Esophagus squamous epithelium (tissue), 5 donors: ENCODE results near the gene SYNE2. TPM values are rescaled to one million over a fixed set of nuclear protein-coding genes. Genes with fewer than 3 reads are reported as not detected.
"Not testable (repeated sequence)": the region's sequence is repeated elsewhere in the genome, so short reads cannot be mapped to it uniquely, and the experiment has no call there.

Source experiments
- DNase-seq: peaks from one replicate; lab custom pipeline; 2025; lab: John Stamatoyannopoulos, UW
- H3K27ac ChIP-seq, 4 donors: fragments of 200-600 bp; sonication (generic); one replicate each; pipeline ENCODE4 v1.5.1; 2016 to 2019; ENCODE audit warnings: mild to moderate bottlenecking in 1 of 4
- H3K27me3 ChIP-seq, 4 donors: fragments of 200-600 bp; sonication (generic); 1 replicate in 3 of 4; 2 replicates in 1 of 4; pipeline versions ENCODE4 v1.5.1 to v1.6.0; 2017 to 2021; ENCODE audit warnings: antibody characterized with exemption in 1 of 4
- H3K36me3 ChIP-seq, 3 donors: fragments of 200-600 bp; sonication (generic); one replicate each; pipeline ENCODE4 v1.5.1; 2016 to 2019
- H3K4me1 ChIP-seq, 3 donors: fragments of 200-600 bp; sonication (generic); one replicate each; pipeline ENCODE4 v1.5.1; 2017 to 2019
- H3K4me3 ChIP-seq, 4 donors: fragments of 200-600 bp; sonication (generic); 1 replicate in 3 of 4; 2 replicates in 1 of 4; pipeline ENCODE4 v1.5.1; 2016 to 2019; ENCODE audit warnings: mild to moderate bottlenecking in 2 of 4, moderate library complexity in 1 of 4
- H3K9me3 ChIP-seq, 3 donors: fragments of 200-600 bp; sonication (generic); one replicate each; pipeline ENCODE4 v1.5.1; 2016 to 2019
- POLR2A ChIP-seq, 4 donors: fragments of 450-650 bp; IDR thresholded peaks; one replicate each; pipeline ENCODE4 v1.6.1; 2017; ENCODE audit warnings: antibody characterized with exemption in 4 of 4, mild to moderate bottlenecking in 4 of 4, moderate library complexity in 3 of 4
- WGBS, 2 donors: methylation state at CpG; one replicate each; pipeline ENCODE4 v1.1.5; 2018; 5-methylcytosine and 5-hydroxymethylcytosine counted together
- intact Hi-C: fragments of 100-400 bp; cut with DNase I; formaldehyde crosslinking; loops from one replicate; pipeline ENCODE4 v1.15.0; 2022
- total RNA-seq, 4 donors: library from RNA; depleted of rRNA; stranded (reverse); fragments of >200 nt; gene quantifications; one replicate each; pipeline ENCODE4 v1.1.0, GENCODE V29; 2016
- TF ChIP-seq, protein P1 (sequence below), 6 experiments: fragments of 450-650 bp in 4 of 6; fragments of 200-600 bp in 2 of 6; sonication (generic) in 2 of 6; IDR thresholded peaks; one replicate each; pipeline ENCODE4 v1.5.1; 2016 to 2019; ENCODE audit warnings: antibody characterized with exemption in 6 of 6, mild to moderate bottlenecking in 4 of 6, moderate library complexity in 4 of 6
- donor health status: DM: yes; HTN: yes; CAD: no.

The SYNE2 gene
- total RNA-seq, 4 donors from 2014 or later = 128 to 197 (median 145) TPM

DNA sequence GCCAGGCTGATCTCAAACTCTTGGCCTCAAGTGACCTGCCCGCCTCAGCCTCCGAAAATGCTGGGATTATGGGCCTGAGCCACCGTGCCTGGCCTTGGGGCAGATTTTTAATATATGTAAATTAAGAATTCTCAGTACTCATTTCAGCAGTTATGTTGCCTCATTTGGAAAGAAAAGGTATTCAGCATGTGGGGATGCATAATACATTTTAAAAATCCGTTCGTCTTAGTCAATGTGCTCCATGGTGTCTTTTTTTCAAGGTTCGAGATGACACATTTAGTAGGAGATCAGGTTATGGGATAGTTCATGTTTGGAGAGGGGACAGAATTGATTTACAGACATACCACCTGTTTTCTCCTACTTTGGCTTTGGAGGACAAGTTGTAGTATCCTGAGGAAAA is 10.2 kb downstream of the SYNE2 start:
- H3K9me3 ChIP-seq = no peaks in the 10 kb centered on the region
- WGBS, 2 donors = 74 to 87% methylated on average over 3 to 6 of the region's 6 CpGs
- no peak overlapping the region for H3K4me3 ChIP-seq
- no peaks in the 10 kb centered on the region for H3K27me3 ChIP-seq
- no peaks in the 10 kb centered on the region for H3K36me3 ChIP-seq
- peaks cover 21 to 91% (median 35%) of the 10 kb centered on the region in 3 donors for H3K4me1 ChIP-seq
- DNase-seq = no peak
- no peak for TF ChIP-seq POLR2A (IDR thresholded peaks at IDR 0.05)
- intact Hi-C loops = no loop called here
- peak overlapping the region in 3 of 4 donors; percentile 85 to 88 (median 87) for H3K27ac ChIP-seq

DNA sequence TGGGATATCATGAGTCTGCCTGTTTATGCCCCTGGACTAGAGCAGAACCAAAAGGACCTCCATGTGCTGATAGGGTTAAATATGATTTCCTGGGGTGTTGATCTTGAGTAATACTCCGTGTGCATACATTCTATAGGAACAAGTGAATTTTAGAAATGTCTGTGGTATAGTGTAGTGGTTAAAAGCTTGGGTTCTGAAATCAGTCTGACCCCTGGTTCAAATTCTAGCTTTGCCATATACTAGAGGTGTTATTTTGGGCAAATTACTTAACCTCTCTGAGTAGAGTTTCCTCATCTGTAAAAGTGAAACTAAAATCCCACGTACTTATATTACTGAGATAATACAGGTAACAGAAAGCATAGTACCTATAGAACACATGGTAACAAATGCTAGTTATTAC is 12.0 kb downstream of the SYNE2 start:
- H3K36me3 ChIP-seq, H3K9me3 ChIP-seq, intact Hi-C loops, DNase-seq, H3K27me3 ChIP-seq: not testable (repeated sequence)
- peak overlapping the region in 3 of 4 donors; percentile 10 to 45 (median 28) for H3K4me3 ChIP-seq
- WGBS, 2 donors = 0 to 5% methylated on average over 1 of the region's 2 CpGs
- H3K27ac ChIP-seq = peak overlapping the region; percentile 79 to 88 (median 86)
- peaks cover 32 to 94% (median 42%) of the 10 kb centered on the region in 3 donors for H3K4me1 ChIP-seq

DNA sequence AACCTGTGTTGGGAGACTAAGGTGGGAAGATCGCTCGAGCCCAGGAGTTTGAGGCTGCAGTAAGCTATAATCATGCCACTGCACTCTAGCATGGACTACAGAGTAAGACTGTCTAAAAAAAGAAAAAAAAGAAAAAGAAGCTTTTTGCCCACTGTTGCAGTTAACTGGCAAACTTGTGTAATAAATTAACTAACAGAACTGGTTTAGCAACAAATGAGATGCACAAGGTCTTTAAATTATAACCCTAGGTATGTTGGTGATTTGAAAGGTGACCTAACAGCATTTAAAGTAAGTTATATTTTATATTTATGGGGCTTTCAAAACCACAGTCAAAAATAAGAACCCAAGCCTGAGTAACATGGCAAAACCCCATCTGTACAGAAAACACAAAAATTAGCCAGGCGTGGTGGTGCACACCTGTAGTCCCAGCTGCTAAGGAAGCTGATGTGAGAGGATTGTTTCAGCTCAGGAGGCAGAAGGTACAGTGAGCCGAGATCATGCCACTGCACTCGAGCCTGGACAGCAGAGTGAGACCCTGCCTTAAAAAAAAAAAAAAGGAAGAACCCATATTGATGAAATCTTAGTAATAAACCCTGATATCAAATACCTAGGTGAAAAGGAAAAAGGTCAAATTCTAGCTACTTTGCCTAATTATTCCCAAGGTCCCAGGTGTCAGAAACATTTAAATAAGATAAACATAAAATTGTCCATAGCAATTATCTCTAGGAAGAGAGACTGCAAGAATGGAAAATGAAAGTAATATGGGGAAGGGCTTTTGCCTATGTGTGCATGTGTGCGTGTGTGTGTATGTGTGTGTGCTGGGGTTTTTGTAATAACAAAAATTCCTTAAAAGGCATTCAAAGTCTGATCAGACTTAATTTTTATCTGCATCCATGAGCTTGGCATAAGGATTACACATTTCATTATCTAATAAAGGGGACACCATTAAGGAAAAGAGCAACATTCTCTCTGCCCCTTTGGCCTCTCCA is 15.4 kb downstream of the SYNE2 start:
- 45 to 49% methylated on average over 6 of the region's 6 CpGs for WGBS, 2 donors
- Histone ChIP-seq H3K4me3 (no peak overlapping the region), H3K27me3 (no peaks in the 10 kb centered on the region), H3K9me3 (no peaks in the 10 kb centered on the region), H3K27ac (peak overlapping the region in 3 of 4 donors; percentile 17 to 81 (median 52)), H3K36me3 (no peaks in the 10 kb centered on the region), H3K4me1 (peaks cover 26 to 77% (median 31%) of the 10 kb centered on the region in 3 donors)
- no peak for DNase-seq
- intact Hi-C loops = no loop called here
- TF ChIP-seq, protein P1, sequence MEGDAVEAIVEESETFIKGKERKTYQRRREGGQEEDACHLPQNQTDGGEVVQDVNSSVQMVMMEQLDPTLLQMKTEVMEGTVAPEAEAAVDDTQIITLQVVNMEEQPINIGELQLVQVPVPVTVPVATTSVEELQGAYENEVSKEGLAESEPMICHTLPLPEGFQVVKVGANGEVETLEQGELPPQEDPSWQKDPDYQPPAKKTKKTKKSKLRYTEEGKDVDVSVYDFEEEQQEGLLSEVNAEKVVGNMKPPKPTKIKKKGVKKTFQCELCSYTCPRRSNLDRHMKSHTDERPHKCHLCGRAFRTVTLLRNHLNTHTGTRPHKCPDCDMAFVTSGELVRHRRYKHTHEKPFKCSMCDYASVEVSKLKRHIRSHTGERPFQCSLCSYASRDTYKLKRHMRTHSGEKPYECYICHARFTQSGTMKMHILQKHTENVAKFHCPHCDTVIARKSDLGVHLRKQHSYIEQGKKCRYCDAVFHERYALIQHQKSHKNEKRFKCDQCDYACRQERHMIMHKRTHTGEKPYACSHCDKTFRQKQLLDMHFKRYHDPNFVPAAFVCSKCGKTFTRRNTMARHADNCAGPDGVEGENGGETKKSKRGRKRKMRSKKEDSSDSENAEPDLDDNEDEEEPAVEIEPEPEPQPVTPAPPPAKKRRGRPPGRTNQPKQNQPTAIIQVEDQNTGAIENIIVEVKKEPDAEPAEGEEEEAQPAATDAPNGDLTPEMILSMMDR (IDR thresholded peaks at IDR 0.05) = no peak
- no peak for TF ChIP-seq POLR2A (IDR thresholded peaks at IDR 0.05)

DNA sequence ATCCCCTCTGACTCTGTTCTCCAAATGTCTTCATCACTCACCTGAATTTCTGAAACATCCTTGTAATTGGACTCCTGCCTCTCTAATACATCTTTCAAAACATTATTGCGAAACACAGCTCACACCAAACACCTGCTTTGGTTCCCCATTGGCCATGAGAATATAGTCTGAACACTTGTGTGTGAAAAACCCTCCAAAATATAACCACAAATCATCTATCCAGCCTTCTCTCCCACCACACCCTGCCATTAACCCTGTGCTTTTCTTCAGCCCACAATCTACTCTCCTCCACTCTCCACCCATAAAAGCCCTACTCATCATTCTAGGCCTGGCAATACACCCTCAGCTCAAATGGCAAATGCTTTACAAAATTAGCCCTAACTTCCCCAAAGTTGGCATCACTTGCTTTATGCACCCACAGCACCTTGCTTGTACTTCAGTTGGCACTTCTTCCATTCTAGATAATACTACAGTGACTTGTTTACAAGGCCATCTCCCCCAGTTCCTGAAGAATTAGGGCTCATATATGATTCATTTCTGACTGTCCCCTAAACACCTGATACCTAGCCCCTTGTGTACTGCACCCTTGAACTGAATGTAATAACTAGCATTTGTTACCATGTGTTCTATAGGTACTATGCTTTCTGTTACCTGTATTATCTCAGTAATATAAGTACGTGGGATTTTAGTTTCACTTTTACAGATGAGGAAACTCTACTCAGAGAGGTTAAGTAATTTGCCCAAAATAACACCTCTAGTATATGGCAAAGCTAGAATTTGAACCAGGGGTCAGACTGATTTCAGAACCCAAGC is 17.3 kb downstream of the SYNE2 start:
- H3K27me3 ChIP-seq, H3K9me3 ChIP-seq, H3K36me3 ChIP-seq, DNase-seq, intact Hi-C loops: not testable (repeated sequence)
- WGBS, 2 donors = 68 to 88% methylated on average over 1 of the region's 2 CpGs
- Histone ChIP-seq H3K4me1 (peaks cover 21 to 81% (median 48%) of the 10 kb centered on the region in 3 donors), H3K27ac (peak overlapping the region; percentile 4 to 81 (median 60)), H3K4me3 (peak overlapping the region in 1 of 4 donors; percentile 38)

DNA sequence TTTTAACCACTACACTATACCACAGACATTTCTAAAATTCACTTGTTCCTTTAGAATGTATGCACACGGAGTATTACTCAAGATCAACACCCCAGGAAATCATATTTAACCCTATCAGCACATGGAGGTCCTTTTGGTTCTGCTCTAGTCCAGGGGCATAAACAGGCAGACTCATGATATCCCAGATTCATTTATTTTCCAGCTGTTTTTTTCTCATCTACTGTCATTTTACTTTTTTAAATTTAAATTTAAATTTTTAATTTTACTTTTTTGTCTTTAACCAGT is 17.9 kb downstream of the SYNE2 start:
- H3K27me3 ChIP-seq, intact Hi-C loops, DNase-seq, H3K36me3 ChIP-seq, H3K9me3 ChIP-seq: not testable (repeated sequence)
- Histone ChIP-seq H3K4me1 (peaks cover 21 to 81% (median 53%) of the 10 kb centered on the region in 3 donors), H3K4me3 (peak overlapping the region in 1 of 4 donors; percentile 38), H3K27ac (peak overlapping the region in 2 of 4 donors; percentile 27 to 41)
- WGBS, 2 donors = 5 to 17% methylated on average over 1 of the region's 1 CpG

DNA sequence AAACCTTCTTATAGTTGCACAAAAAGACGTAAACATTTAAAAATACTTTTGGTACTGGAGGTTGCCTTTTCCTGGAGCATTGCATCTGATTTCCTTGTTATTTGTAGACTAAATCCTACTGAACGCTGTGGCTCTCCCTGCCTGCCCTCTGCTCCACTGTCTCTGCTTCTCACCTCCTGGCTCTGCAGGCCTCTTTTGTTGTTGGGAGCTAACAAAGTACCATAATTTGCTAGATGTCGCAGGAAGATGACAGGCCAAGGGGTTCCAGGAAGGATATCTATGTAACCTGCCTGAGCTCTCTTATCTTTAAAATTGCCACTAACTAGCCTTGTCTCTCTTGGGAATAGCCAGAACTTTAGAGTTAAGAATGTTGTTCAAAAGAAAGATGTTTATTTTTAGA is 21.4 kb downstream of the SYNE2 start:
- Histone ChIP-seq H3K9me3 (no peaks in the 10 kb centered on the region), H3K4me3 (peak overlapping the region in 1 of 4 donors; percentile 8), H3K27ac (peak overlapping the region; percentile 54 to 80 (median 74)), H3K4me1 (peaks cover 0 to 71% (median 41%) of the 10 kb centered on the region in 3 donors), H3K27me3 (no peaks in the 10 kb centered on the region), H3K36me3 (no peaks in the 10 kb centered on the region)
- WGBS, 2 donors = 29 to 31% methylated on average over 3 of the region's 3 CpGs
- DNase-seq = no peak
- intact Hi-C loops = no loop called here
- TF ChIP-seq POLR2A (IDR thresholded peaks at IDR 0.05) = no peak
- TF ChIP-seq, protein P1 (IDR thresholded peaks at IDR 0.05) = no peak
